Measurements from ENCODE around the gene CERS6.

Gene CERS6

DNA sequence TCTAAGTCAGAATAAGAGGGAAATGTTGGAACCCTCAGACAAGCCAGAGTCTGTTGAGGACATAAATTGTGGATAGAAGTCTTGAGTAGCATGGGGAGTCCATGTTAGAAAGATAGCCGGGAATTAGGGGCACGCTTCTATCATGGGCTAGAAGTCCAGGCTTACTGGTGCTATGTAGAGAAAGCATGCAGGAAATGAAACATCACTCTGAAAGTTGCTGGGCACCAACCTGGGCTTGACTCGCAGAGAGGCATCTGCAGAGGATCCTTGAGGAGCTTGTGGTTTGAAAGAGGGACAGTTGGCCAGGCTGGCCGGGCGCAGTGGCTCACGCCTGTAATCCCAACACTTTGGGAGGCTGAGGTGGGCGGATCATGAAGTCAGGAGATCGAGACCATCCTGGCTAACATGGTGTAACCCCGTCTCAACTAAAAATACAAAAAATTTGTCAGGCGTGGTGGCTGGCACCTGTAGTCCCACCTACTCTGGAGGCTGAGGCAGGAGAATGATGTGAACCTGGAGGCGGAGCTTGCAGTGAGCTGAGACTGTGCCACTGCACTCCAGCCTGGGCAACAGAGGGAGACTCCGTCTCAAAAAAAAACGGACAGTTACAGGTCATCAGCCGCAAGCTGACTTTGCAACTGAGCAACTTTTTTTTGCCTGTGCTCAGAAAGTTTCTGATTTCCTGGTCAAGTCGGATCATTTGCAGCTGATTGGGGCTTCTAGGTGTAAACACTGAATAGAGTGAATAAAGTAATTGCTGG is 24.9 kb downstream of the CERS6 start:
- ChIA-PET POLR2A (interaction anchor here (0.6 kb wide), 1 partner anchor 11 kb away, joined by 3 read pairs; no protein-coding TSS in a partner anchor), CTCF (interaction anchor here (0.8 kb wide), 1 partner anchor 15 kb away, joined by 3 read pairs; no protein-coding TSS in a partner anchor)
- H3K4me3 ChIP-seq (ENCODE audit: low read depth, low read length), result no peak overlapping the region
- TF ChIP-seq, protein P1, sequence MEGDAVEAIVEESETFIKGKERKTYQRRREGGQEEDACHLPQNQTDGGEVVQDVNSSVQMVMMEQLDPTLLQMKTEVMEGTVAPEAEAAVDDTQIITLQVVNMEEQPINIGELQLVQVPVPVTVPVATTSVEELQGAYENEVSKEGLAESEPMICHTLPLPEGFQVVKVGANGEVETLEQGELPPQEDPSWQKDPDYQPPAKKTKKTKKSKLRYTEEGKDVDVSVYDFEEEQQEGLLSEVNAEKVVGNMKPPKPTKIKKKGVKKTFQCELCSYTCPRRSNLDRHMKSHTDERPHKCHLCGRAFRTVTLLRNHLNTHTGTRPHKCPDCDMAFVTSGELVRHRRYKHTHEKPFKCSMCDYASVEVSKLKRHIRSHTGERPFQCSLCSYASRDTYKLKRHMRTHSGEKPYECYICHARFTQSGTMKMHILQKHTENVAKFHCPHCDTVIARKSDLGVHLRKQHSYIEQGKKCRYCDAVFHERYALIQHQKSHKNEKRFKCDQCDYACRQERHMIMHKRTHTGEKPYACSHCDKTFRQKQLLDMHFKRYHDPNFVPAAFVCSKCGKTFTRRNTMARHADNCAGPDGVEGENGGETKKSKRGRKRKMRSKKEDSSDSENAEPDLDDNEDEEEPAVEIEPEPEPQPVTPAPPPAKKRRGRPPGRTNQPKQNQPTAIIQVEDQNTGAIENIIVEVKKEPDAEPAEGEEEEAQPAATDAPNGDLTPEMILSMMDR (IDR thresholded peaks at IDR 0.05; ENCODE audit: insufficient read depth, low read length, missing control alignments), result no peak
- no peak for DNase-seq (ENCODE audit: low read depth, low spot score)

DNA sequence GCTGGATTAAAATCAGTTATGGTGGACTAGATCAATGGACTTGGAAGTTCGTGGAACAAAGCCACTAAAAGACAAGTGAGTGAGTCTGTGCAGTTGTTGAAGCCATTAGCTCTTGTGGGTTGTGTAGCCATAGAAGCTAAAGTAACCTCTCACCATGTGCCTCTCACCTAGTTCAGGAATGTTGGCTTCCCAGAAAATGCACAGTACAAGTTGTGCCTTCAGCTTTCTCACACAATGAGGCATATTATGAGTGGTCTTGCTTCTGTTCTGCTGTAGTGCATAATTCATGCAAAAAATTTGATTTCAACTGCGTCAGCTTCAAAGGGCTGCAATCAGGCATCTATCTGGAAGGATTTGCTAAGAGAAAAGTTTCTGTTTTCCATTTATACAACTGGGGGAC is 26.2 kb downstream of the CERS6 start:
- TF ChIP-seq, protein P1 (IDR thresholded peaks at IDR 0.05; ENCODE audit: insufficient read depth, low read length, missing control alignments), result no peak
- CTCF ChIA-PET, result interaction anchor here (1.1 kb wide), 1 partner anchor 17 kb away, joined by 3 read pairs; no protein-coding TSS in a partner anchor
- no peak for DNase-seq (ENCODE audit: low read depth, low spot score)
- no peak overlapping the region for H3K4me3 ChIP-seq (ENCODE audit: low read depth, low read length)
- POLR2A ChIA-PET, result no interaction called here

DNA sequence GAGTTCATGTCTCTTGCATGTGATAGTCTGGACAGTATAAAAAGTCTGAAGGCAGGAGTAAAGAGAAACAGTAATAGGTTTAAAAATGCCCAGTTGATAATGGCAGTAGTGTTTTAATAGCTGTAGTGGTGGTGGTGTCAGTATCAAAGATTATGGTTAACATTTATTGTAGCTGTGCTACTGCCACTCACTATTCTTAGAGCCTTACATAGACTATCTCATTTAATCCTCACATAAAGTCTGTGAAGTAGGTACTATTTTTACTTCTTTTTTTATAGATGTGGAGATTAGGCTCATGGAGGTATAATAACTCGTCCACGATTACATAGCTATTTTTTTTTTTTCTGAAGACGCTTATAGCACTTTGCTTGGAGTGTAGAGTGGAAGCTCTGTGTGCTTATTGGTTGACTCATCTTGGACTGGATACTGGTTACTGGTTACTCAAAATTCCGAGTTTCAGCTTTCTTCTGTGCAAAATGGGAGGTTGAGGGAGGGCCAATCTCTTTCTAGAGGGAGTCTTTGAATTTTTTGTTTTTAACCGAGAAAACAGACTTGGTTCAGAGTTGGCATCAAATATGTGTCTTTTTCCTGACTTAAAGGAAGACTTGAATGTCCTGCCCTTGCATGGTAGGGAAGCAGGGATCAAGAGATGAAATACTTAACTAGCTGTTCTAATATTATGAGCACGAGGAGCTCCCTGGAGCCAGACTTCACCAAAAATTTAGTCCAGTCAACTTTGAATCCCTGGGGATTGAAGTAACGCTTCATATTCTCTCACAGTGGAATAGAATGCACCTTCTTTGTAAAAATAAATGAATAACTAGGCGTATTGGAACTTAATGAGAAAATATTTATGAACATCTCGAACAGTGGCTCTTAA is 27.1 kb downstream of the CERS6 start:
- TF ChIP-seq, protein P1 (IDR thresholded peaks at IDR 0.05; ENCODE audit: insufficient read depth, low read length, missing control alignments), result no peak
- no peak overlapping the region for H3K4me3 ChIP-seq (ENCODE audit: low read depth, low read length)
- no peak for DNase-seq (ENCODE audit: low read depth, low spot score)
- ChIA-PET POLR2A (no interaction called here), CTCF (interaction anchor here (1.1 to 1.6 kb wide), 2 partner anchors 18 to 136 kb away, joined by 3 read pairs; no protein-coding TSS in a partner anchor)

DNA sequence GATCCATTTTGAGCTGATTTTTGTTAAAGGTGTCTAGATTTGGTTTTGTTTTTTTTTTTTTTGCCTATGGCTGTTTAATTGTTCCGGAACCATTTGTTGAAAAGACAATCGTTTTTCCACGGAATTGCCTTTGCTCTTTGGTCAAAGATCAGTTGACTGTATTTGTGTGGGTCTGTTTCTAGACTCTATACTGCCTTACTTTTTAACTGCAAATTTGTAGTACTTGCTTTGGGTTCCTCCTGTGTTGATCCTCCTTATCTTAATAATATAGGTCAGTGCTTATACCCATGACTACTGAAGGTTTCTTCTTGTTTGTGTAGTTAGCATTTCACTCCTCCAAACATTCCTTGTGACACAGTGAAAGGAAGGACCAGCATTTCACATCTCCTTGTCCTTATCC is 30.4 kb downstream of the CERS6 start:
- DNase-seq (ENCODE audit: low read depth, low spot score), result no peak
- ChIA-PET POLR2A (no interaction called here), CTCF (no interaction called here)
- no peak overlapping the region for H3K4me3 ChIP-seq (ENCODE audit: low read depth, low read length)
- TF ChIP-seq, protein P1 (IDR thresholded peaks at IDR 0.05; ENCODE audit: insufficient read depth, low read length, missing control alignments), result no peak

- ChIA-PET POLR2A (no interaction called here), CTCF (interaction anchor here (0.9 to 1.6 kb wide), 2 partner anchors 18 to 34 kb away, joined by 3 to 4 read pairs; no protein-coding TSS in a partner anchor)
- no peak for DNase-seq (ENCODE audit: low read depth, low spot score)
- TF ChIP-seq, protein P1 (IDR thresholded peaks at IDR 0.05; ENCODE audit: insufficient read depth, low read length, missing control alignments), result no peak
- H3K4me3 ChIP-seq (ENCODE audit: low read depth, low read length), result peak overlapping the region; percentile 42
Measured at GRCh38 chr2:168490015-168490874, 34.2 kb downstream of the CERS6 start.
